ENCODE results near the gene S100A12.

The S100A12 gene

DNA sequence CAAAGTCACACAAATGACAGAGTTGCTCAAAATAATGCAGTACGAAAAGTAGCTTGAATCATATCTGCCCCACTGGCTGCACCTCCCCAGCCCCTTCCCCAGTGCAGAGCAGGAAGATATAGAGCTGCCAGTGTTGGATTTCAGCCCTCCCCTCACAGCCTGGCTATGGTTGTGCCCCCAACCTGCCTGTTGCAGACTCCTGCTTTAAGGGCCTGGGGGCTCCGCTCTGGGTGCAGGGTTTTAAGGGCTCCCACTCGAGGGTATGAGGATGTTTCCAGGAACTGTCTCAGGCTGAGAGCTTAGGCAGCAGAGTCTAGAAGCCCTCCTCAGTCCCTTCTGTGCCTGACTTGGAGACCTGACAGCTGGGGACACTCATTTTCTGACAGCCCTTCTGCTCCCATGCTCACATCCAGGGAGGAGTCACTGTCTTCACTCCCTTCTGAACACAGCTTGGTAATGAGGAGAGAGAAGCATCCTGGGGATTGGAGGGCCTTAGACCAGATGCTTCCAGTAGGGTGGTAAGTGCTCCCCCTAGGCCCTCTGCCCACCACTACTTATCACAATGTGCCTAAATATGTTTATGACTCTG, 13.1 kb downstream of the S100A12 start (continued):
- TF ChIP-seq CSDC2 (CRISPR knock-in tag; IDR thresholded peaks at IDR 0.05) (no peak), ZFP30 (CRISPR knock-in tag; IDR thresholded peaks at IDR 0.05) (no peak), ZNF70 (CRISPR knock-in tag; IDR thresholded peaks at IDR 0.05) (no peak), ARNTL (CRISPR knock-in tag; IDR thresholded peaks at IDR 0.05; ENCODE audit: borderline replicate concordance, low read depth) (no peak)

DNA sequence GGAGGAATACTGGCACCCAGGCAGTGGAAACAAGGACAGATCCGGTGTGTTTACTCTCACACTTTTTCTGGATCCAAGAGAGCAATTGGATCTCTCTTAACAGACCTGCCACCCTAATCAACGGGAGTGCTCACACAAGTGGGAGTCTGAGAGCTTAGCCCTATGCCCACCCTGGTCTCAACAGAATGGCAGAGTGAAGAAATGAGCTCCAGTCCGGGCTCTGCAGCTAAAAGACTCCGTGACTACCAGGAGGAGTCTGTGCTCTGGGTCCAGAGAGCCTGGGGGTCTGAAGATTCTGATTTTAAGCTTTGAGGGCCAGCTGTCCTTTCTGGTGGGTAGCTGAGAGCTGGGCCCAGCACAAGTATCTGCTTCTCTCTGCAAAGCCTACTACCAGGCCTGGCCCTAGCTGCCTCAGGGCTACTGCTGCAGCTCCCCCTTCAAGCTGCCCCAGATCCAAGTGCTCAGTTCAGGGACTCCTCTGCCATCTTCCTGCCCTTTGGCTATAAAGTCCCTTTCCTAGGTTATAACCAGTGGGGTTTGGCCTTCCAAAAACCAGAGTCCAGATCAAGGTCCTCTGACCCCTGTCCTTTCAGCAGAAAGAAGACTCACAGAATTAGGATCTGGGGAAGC, 13.8 kb downstream of the S100A12 start:
- ATAC-seq, result no peak
- TF ChIP-seq, protein P1, sequence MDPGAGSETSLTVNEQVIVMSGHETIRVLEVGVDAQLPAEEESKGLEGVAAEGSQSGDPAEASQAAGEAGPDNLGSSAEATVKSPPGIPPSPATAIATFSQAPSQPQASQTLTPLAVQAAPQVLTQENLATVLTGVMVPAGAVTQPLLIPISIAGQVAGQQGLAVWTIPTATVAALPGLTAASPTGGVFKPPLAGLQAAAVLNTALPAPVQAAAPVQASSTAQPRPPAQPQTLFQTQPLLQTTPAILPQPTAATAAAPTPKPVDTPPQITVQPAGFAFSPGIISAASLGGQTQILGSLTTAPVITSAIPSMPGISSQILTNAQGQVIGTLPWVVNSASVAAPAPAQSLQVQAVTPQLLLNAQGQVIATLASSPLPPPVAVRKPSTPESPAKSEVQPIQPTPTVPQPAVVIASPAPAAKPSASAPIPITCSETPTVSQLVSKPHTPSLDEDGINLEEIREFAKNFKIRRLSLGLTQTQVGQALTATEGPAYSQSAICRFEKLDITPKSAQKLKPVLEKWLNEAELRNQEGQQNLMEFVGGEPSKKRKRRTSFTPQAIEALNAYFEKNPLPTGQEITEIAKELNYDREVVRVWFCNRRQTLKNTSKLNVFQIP (CRISPR knock-in tag; IDR thresholded peaks at IDR 0.05; ENCODE audit: borderline replicate concordance, low read depth), result no peak
- TF ChIP-seq BACH2 (CRISPR knock-in tag; IDR thresholded peaks at IDR 0.05; ENCODE audit: borderline replicate concordance) (no peak), OSR1 (CRISPR knock-in tag; IDR thresholded peaks at IDR 0.05) (no peak), ZC3H10 (CRISPR knock-in tag; IDR thresholded peaks at IDR 0.05) (no peak)

DNA sequence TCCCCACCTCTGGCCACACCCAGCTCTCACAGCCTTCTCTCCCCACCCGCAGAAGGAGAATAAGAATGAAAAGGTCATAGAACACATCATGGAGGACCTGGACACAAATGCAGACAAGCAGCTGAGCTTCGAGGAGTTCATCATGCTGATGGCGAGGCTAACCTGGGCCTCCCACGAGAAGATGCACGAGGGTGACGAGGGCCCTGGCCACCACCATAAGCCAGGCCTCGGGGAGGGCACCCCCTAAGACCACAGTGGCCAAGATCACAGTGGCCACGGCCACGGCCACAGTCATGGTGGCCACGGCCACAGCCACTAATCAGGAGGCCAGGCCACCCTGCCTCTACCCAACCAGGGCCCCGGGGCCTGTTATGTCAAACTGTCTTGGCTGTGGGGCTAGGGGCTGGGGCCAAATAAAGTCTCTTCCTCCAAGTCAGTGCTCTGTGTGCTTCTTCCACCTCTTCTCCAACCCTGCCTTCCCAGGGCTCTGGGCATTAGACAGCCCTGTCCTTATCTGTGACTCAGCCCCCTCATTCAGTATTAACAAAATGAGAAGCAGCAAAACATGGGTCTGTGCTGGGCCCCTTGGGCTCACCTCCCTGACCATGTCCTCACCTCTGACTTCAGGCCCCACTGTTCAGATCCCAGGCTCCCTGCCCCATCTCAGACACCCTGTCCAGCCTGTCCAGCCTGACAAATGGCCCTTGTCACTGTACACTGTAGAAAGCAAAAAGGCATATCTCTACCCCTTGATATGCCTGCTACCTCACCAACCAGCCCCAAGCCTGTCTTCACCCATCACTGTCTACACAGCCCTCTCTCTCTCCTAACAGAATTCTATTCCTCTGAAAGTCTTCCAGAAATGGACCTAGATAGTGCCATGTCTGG, 14.6 kb downstream of the S100A12 start:
- TF ChIP-seq ZFP30 (CRISPR knock-in tag; IDR thresholded peaks at IDR 0.05), result no peak
- no peak for TF ChIP-seq ARNTL (CRISPR knock-in tag; IDR thresholded peaks at IDR 0.05; ENCODE audit: borderline replicate concordance, low read depth)
- TF ChIP-seq, protein P2, sequence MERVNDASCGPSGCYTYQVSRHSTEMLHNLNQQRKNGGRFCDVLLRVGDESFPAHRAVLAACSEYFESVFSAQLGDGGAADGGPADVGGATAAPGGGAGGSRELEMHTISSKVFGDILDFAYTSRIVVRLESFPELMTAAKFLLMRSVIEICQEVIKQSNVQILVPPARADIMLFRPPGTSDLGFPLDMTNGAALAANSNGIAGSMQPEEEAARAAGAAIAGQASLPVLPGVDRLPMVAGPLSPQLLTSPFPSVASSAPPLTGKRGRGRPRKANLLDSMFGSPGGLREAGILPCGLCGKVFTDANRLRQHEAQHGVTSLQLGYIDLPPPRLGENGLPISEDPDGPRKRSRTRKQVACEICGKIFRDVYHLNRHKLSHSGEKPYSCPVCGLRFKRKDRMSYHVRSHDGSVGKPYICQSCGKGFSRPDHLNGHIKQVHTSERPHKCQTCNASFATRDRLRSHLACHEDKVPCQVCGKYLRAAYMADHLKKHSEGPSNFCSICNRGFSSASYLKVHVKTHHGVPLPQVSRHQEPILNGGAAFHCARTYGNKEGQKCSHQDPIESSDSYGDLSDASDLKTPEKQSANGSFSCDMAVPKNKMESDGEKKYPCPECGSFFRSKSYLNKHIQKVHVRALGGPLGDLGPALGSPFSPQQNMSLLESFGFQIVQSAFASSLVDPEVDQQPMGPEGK (CRISPR knock-in tag; IDR thresholded peaks at IDR 0.05; ENCODE audit: borderline replicate concordance), result no peak
- TF ChIP-seq ZNF70 (CRISPR knock-in tag; IDR thresholded peaks at IDR 0.05), result no peak
- no peak for TF ChIP-seq RARB (CRISPR knock-in tag; IDR thresholded peaks at IDR 0.05)
- no peak for TF ChIP-seq SNAI2 (CRISPR knock-in tag; IDR thresholded peaks at IDR 0.05)
- no peak for ATAC-seq

DNA sequence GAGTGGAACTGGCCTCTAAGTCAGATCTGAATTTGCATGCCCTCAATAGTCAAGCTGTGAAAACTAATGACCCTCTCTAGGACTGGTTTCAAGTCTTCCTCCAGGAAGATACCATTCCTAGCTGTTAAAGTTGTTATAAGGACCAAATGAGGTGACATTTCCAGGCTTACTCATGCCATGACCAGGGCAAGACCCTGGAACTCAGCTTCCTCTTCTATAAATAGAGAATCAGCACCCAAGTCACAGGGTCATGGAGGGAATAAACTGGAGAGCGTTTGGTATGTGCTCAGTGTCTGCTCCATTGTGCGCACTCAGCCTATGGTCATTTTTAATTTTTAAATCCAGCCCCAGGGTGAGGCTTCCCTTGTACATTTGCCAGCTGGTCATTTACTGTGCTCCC, 15.2 kb downstream of the S100A12 start:
- TF ChIP-seq TOX (CRISPR knock-in tag; IDR thresholded peaks at IDR 0.05; ENCODE audit: borderline replicate concordance) (no peak), GLIS3 (CRISPR knock-in tag; IDR thresholded peaks at IDR 0.05) (no peak), TCF4 (CRISPR knock-in tag; IDR thresholded peaks at IDR 0.05; ENCODE audit: borderline replicate concordance) (no peak), ZNF8 (CRISPR knock-in tag; IDR thresholded peaks at IDR 0.05) (no peak), ZFP30 (CRISPR knock-in tag; IDR thresholded peaks at IDR 0.05) (no peak), ZNF70 (CRISPR knock-in tag; IDR thresholded peaks at IDR 0.05) (no peak), OSR1 (CRISPR knock-in tag; IDR thresholded peaks at IDR 0.05) (no peak), SNAI2 (CRISPR knock-in tag; IDR thresholded peaks at IDR 0.05) (no peak), ARNTL (CRISPR knock-in tag; IDR thresholded peaks at IDR 0.05; ENCODE audit: borderline replicate concordance, low read depth) (no peak), ISL1 (CRISPR knock-in tag; IDR thresholded peaks at IDR 0.05) (no peak), ZNF565 (CRISPR knock-in tag; conservative IDR thresholded peaks at IDR 0.05; ENCODE audit: low read depth) (no peak), ZC3H10 (CRISPR knock-in tag; IDR thresholded peaks at IDR 0.05) (no peak)
- TF ChIP-seq, protein P3, sequence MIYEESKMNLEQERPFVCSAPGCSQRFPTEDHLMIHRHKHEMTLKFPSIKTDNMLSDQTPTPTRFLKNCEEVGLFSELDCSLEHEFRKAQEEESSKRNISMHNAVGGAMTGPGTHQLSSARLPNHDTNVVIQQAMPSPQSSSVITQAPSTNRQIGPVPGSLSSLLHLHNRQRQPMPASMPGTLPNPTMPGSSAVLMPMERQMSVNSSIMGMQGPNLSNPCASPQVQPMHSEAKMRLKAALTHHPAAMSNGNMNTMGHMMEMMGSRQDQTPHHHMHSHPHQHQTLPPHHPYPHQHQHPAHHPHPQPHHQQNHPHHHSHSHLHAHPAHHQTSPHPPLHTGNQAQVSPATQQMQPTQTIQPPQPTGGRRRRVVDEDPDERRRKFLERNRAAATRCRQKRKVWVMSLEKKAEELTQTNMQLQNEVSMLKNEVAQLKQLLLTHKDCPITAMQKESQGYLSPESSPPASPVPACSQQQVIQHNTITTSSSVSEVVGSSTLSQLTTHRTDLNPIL (CRISPR knock-in tag; IDR thresholded peaks at IDR 0.05; ENCODE audit: low read depth), result no peak
- TF ChIP-seq, protein P1 (CRISPR knock-in tag; IDR thresholded peaks at IDR 0.05; ENCODE audit: borderline replicate concordance, low read depth), result no peak
- no peak for ATAC-seq

All from SK-N-SH treated with all-trans-retinoic acid at 6 μM for 48 hours (cell line).